ENCODE measurements around the gene FBXL19.
"Not testable (repeated sequence)": the region's sequence is repeated elsewhere in the genome, so short reads cannot be mapped to it uniquely, and the experiment has no call there.

The FBXL19 gene, protein sequence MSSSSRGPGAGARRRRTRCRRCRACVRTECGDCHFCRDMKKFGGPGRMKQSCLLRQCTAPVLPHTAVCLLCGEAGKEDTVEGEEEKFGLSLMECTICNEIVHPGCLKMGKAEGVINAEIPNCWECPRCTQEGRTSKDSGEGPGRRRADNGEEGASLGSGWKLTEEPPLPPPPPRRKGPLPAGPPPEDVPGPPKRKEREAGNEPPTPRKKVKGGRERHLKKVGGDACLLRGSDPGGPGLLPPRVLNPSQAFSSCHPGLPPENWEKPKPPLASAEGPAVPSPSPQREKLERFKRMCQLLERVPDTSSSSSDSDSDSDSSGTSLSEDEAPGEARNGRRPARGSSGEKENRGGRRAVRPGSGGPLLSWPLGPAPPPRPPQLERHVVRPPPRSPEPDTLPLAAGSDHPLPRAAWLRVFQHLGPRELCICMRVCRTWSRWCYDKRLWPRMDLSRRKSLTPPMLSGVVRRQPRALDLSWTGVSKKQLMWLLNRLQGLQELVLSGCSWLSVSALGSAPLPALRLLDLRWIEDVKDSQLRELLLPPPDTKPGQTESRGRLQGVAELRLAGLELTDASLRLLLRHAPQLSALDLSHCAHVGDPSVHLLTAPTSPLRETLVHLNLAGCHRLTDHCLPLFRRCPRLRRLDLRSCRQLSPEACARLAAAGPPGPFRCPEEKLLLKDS

DNA sequence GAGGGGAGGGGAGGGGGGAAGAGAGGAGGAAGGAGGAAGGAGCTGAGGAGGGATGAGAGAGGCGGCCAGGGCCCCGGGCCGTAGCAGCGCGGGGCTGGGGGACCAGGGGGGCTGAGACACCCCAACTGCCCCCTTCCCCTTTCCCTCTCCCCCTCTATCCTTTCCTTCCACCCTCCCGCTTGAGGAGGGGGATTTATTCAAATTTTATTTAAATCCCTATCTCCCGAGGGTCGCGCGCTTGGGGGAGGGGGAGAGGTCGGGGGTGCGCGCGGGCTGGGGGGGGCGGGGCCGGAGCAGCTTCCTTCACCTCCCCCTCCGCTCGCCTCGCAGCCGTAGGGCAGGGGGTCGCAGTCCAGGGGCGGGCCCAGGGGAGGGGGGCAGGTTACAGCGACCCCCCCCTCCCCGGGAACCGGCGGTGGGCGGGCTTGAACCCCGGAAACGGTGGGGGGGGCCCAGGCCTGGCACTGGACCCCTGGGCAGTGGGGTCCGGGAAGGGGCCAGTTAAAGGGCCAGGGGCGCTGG lies at the start of gene FBXL19:
Gene FBXL19, plus strand, starts transcription at position 19 of the 522 bp plus-strand sequence. CDS start 2,183 bp downstream, outside the sequence.
- no peak for DNase-seq (ENCODE audit: low read depth)

DNA sequence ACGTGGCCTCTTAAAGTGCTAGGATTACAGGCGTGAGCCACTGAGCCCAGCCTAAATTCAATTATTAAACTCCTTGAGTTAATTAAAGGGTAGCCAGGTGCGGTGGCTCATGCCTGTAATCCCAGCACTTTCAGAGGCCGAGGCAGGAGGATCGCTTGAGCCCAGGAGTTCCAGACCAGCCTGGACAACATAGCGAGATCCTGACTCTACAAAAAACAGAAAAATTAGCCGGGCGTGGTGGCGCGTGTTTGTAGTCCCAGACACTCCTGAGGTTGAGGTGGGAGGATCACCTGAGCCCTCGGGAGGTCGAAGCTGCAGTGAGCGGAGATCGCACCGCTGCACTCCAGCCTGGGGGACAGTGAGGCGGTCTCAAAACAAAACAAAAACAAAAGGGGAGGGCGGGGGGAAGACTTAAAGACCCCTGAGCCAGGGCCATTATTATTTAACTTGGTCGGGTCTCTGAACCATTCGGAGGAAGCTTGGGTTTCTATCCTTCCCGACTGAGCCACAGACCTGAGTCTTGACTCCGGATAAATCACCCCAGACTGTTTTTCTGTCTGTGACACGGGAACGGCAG lies 49.0 kb upstream of the FBXL19 start:
- DNase-seq (ENCODE audit: low read depth): no peak

DNA sequence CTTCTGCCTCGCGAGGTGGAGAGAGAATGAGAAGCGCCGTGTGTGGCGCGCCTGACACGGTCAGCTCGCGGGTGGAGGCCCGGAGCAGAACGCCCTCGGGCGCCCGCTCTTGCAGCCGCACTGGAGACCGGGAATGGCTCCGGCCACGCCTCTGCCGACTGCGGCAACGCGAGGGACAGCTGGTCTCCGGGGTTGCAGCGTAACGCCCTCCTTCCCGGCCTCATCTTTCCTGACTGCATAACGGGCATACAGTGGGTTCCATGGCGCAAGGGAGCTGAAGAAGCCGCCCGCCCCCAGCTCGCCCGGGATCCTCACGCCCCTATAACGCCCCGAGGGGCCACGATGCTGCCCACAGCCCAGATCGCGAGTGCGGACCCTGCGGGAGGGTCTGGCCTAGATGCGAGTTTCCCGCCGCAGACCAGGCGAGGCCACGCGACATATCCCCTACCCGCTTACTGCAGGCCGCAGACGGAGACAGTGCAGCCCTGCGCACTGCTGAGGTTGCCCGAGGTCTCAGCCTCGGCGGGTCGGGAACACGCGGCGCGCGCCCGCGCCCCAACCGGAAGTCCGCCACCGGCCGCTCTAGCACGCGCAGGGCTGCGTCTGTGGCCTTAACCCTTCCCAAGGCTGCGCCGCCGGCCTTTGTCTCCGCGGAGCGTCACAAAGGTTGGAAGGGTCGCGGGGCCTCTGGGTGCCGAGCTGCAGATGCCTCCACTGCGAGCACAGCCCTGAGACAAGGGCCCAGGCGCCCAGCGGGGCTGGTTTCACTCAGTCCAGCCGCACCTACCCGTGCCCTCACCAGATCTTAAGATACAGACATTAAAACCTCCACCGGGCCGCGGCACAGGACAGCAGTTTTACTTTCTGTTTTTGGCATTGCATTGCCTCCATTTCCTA lies 48.3 kb upstream of the FBXL19 start:
- peak; percentile 80 for DNase-seq (ENCODE audit: low read depth)

DNA sequence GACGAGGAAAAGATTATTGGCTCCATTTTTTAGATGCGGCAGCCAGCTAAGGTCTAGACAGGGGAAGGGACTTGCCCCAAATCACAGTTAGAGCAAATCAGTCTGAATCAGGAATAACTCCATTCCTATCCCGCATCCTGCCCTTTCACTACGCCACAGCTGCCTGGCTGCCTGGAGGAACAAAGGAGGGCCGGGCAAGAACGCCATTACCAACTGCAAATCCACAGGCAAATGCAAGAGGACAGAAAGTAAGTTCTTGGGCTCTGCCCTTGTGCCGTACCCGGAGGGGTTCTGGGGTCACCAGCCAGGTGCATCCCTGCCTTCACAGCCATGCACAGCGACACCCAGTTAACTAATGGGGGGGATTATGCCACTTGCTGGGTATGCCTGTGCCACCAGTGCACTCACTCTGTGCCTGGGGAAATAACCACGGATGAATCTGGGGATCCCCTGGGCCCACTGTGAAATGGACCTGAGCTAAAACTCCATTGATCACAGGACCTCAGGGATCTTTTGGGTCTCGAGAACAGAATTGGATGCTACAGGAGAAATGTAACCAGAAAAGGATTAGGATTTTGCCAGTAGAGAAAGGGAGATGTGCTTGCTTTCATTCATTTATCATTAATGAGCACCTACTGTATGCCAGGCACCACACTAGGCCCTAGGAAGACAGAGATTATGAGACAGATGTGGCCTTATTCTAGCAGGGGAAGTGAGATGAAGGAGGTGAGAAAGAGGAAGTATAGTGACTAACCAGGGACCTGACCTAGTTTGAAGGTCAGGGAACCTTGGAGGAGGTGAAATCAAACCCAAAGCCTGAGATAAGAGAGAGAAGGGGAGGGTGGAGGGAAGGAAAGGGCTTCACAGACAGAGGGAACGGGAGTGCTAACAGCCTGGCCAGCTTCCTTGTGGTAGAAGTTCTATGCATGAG lies 47.2 kb upstream of the FBXL19 start:
- no peak for DNase-seq (ENCODE audit: low read depth)

DNA sequence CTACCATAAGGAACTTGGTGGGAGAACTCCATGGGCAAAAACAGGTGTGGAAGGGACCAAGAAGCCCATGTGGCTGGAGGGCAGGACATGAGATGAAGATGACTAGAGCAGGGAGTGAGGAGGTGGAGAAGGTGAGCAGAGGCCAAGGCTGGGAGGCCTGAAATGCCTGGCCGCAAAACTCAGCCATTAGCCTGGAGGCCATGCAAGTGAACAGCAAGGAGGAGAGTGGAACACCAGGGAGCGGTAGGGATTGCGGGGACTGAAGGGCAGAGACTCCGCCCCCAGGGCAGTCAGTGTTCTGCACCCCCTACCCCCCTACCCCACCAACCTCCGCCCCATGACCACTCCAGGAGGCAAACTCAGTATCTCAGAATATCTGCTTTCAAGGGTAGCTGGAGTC lies 46.5 kb upstream of the FBXL19 start:
- no peak for DNase-seq (ENCODE audit: low read depth)

DNA sequence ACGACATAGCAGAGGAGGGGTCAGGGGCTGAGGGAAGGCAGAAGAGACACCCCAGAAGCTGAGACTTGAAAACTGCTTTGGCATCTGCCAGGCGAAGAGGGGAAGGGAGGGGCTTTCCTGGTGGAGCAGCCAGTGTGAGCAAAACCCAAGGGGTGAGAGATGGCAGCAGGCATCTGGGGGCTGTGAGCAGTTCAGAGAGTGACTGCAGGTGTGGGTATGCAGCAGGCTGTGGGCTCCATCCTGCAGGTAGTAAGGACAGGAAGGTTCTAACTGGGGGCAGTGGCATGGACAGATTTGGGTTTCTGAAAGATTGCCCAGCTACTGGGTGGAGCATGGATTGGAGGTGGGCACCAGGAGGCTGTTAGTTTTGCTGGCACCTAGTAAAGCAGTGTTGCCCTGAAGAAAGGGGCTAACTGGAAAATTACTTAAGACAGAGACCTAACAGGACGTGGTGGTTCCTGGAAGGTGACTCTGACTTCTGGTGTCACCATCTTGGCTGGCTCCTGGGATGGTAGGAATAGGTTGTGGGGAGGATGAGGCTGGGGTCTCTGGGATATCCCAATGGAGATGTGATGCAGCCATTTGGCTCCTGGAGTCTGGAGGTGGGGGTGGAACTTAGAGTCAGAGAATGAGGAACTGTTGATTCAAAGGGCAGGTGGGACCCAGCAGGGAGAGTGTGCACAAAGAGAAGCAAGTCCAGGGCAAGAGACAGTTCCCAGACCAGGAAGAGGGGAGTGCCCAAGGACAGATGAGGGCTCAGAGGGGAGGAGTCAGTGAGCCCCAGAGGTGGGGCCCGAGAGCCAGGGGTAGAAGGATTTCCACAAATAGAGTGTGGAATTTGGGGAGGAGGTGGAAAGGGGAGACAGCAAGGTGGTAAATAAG lies 40.7 kb upstream of the FBXL19 start:
- DNase-seq (ENCODE audit: low read depth): no peak

DNA sequence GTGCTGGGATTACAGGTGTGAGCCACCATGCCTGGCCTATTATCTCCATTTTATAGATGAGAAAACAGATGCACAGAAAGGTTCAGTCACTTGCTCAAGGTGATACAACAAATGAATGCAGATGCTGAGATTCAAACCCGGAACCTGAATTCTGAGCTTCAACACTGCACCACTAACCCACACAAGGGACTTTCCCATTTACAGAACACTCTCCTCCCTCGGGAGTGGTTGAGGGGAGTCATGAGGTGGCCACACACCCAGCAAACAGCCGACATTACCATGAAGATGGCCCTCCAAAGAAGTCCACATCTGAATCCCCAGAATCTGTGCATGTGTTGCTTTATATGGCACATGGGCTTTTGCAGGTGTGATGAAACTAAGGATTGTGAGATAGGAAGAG lies 38.6 kb upstream of the FBXL19 start:
- no peak for DNase-seq (ENCODE audit: low read depth)

DNA sequence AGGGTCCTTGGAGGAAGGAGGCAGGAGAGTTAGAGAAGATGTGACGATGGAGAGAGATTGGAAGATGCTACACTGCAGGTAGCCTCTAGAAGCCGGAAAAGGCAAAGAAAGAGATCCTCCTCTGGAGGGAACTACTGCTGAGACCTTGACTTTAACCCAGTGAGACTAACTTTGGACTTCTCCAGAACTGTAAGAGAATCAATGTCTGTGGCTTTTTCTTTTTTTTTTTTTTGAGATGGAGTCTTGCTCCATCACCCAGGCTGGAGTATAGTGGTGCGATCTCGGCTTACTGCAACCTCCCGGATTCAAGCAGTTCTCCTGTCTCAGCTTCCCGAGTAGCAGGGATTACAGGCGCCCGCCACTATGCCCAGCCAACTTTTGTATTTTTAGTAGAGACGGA lies 38.2 kb upstream of the FBXL19 start:
- DNase-seq (ENCODE audit: low read depth): no peak

DNA sequence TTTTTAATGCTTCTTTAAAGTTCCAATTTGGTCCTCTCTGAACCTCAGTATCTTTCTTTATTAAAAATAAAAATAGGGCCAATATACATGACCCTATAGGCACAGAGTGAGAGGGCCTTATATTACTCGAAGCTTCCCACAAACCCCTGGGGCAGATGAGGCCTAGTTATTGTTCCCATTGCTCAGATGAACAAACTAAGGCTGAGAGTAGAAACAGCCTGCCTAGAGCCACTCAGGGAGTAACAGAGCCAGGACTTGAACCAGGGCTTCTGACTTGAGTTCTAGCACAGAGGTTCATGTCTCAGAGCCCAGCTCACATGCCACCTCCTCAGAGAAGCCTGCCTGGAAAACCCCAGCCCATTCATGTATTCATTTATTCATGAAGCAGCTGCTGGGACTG lies 37.2 kb upstream of the FBXL19 start:
- DNase-seq (ENCODE audit: low read depth): no peak

DNA sequence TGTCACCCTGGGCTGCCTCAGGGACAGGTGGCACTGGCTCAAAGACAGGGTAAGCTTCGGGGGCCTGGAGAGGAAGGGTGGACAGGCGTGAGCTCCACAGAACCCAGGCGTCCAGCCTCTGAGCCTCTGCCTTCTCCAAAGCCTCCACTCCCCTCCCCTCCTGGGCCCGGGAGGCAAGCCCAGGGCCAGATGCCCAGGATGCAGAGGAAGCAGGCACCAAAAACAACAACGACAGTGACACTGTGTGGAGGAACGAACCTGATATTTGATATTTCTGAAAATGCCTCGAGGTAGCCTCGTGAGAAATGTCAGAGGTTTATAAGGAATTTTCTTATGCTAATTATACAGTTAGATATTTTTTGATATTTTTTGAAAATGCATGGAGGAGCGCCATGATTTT lies 35.4 kb upstream of the FBXL19 start:
- no peak for DNase-seq (ENCODE audit: low read depth)

DNA sequence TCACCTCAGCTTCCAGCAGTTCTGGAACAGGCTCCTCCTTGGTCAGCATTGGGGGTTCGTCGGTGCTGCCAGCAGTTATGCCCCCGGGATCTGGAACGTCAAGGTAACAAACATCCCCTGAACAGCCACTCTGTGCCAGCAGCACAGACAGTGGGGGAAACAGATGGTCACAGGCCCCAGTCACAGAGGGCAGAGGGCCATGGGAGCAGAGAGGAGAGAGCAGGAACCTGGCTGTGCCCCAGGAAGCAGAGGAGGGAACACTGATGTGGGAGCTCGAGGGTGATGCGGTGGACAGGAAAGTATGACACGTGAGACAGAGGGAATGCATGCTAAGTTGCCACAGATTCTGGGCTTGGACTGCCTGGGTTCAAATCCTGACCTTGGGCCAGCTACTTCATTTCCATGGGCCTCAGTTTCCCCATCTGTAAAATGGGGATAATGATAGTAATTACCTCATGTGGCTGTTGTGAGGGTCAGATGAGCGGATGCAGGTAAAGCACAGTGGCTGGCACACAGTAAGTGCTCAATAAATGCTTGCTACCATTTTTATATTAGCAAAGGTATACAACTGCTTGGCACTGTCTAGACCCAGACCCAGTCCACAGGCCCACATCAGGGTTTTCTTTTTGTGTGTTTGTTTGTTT lies 34.4 kb upstream of the FBXL19 start:
- DNase-seq (ENCODE audit: low read depth): no peak

DNA sequence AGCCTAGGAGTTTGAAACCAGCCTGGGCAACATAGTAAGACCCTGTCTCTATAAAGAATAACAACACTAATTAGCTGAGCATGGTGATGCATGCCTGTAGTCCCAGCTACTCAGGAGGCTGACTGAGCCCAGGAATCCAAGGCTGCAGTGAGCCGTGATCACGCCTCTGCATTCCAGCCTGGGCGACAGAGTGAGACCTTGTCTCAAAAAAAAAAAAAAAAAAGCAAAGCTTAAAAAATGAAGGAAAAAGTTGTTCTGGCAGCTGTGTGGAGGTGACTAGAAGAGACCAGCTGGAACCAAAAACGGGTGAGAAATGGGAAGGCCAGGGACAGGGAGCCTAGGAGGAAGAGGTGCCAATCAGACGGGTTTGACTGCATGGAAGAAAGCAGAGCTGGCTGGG lies 33.7 kb upstream of the FBXL19 start:
- DNase-seq (ENCODE audit: low read depth): no peak

DNA sequence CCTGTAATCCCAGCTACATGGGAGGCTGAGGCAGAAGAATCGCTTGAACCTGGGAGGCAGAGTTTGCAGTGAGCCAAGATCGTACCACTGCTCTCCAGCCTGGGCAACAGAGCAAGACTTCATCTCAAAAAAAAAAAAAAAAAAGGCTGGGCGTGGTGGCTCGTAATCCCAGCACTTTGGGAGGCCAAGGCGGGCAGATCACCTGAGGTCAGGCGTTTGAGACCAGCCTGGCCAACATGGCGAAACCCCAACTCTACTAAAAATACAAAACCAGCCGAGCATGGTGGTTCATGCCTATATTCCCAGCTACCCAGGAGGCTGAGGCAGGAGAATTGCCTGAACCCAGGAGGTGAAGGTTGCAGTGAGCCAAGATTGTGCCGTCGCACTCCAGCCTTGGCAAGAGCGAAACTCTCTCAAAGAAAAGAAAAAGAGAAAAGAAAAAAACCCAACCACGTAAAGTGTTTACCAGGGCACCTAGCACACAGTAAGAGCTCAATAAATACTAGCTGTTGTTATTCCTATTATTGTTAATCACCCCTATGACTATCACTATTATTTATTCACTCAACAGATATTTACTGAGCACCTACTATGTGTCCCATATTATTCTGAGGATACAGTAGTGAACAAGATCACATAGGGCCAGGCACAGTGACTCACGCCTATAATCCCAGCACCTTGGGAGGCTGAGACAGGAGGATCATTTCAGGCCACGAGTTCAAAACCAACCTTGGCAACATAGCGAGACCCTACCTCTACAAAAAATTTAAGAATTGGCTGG lies 32.1 kb upstream of the FBXL19 start:
- DNase-seq (ENCODE audit: low read depth): not testable (repeated sequence)

DNA sequence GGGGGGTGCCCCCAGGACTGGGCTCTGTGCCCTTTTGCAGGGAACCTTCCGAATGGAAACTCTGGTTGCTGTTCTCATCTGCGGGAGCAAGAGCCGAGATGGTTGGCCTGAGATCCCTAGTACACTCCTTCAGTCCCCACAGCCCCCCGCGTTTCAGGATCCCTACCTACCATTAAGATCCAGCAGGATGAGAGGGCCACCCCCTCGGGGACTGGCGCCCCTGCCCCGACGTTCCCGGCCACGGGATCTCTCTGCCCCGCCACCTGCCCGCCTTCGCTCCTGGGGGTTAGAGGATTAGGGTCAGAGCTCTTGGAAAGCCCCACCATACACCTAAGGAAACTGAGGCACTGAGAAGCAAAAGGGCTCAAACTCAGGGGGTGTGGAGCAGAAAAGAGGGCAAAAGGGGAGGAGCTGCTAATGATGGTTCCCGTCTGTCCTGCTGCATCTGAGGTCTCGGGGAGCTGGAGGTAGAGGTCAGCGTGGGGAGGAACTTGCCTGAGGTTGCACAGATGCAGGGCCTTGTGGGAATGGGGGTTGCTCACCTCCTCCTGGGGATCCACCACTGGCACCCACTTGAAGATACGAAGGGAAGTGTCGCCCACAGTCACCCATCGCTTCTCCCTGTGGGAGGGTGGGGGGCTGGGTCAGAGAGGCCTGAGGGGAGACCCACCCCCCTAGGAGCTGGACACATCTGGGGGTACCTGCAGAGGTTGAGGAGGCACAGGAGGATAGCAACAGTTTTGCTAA lies 30.5 kb upstream of the FBXL19 start:
- no peak for DNase-seq (ENCODE audit: low read depth)

DNA sequence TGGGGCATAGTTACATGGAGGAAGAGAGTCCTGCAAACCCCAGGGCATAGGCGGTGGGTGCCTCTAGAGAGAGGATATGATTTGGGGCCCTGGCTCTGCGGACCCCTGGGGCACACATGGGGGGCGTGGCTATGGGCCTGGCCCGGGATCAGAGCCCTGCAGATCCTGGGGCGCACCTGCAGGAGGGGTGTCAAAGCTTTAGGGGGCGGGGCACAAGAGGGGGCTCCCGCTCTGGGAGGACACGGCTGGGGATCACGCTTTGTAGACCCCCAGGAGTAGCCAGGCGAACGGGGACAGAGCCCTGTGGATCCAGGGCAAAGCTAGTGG lies 30.0 kb upstream of the FBXL19 start:
- no peak for DNase-seq (ENCODE audit: low read depth)

DNA sequence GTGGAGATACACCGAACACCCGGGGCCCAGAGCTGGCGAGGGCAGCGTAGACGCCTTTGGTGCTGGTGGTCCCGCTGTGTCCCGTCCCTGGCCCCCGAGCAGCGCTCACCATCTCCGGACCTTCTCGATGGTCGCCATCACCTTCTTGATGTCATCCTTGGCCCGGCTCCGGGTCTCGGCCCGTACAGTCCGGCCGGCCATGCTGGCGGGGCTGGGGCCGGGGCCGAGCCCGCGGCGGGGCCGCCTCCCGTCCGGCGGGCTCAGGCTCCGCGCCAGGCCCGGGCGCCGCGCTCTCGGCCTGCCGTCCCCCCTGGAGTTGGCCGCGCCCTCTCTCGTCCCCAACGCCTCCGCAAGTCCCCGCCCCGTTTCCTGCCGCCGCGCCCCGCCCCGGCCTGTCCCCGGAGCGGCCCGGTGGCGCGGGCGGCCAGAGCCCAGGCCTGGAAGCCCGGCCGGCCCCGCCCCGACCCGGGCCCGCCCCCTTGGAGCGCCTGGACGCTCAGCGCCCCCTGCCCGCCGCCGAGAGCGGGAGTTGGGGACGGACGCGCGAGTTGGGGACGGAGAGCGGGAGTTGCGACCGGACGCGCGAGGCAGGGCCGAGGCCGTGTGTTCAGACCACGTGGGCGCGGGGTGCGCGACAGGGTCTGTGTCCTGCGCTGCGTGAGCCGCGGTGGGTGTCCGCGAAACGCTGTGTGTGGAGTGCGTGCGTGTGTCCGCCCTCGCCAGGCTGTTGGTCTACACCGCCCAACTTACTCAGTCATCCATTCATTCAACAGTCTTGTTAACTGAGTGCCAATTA lies 29.4 kb upstream of the FBXL19 start, which contains the start of gene BCL7C:
Gene BCL7C, minus strand, starts transcription at position 334 of the 796 bp plus-strand sequence. Its CDS starts 133 bp downstream, at position 201.
- DNase-seq (ENCODE audit: low read depth): peak; percentile 67

Measured in stimulated activated CD8-positive, alpha-beta memory T cell treated with anti-CD3 and anti-CD28 coated beads, Interleukin-7, amount 100 ng/mL, for 24 hours (primary cell).